ENCODE results near the gene MOV10L1. TPM values are rescaled to one million over a fixed set of nuclear protein-coding genes. Genes with fewer than 3 reads are reported as not detected.

Gene MOV10L1
- total and polyA plus RNA-seq, 9 of the 15 experiments (the other 6 are each of a cell fraction or from before 2014, with no cell fraction given) = 0.06 to 0.43 (median 0.15) TPM

GRCh38 chr22:50049299-50050195, 40.3 kb upstream of the MOV10L1 start:
- H3K9me1 ChIP-seq (ENCODE audit: control insufficient read depth, insufficient read depth, low read length) = no peaks in the 10 kb centered on the region
- H3K27ac ChIP-seq (ENCODE audit: extremely low read depth, low read depth, low read length) = no peak overlapping the region
- ATAC-seq (no peak), FAIRE-seq (no peak), DNase-seq (ENCODE audit: extremely low read depth in 1 of 4, low spot score in 3 of 4) (no peak)
- H3K4me2 ChIP-seq (ENCODE audit: insufficient read depth, low read length) = no peak overlapping the region
- CTCF ChIA-PET (ENCODE audit: low intra/inter-chr PET ratio) = no interaction called here
- H4K20me1 ChIP-seq (replicated peaks; ENCODE audit: control insufficient read depth, insufficient read depth, low read length) = no peaks in the 10 kb centered on the region
- WGBS (ENCODE audit: insufficient coverage, low coverage, missing lambda C conversion rate) = 24% methylated on average over 32 of the region's 36 CpGs
- no peaks in the 10 kb centered on the region for H3K79me2 ChIP-seq (ENCODE audit: control insufficient read depth, insufficient read depth, low read length)
- no peak overlapping the region for H3K4me3 ChIP-seq
- H3K36me3 ChIP-seq (ENCODE audit: control insufficient read depth, insufficient read depth, low read length) = no peaks in the 10 kb centered on the region
- intact Hi-C loops (cut with micrococcal nuclease) = no loop called here
- H3K9ac ChIP-seq (ENCODE audit: insufficient read depth in 1 of 2, low read depth in 2 of 2, low read length in 2 of 2) = no peak overlapping the region
- no peaks in the 10 kb centered on the region for H3K9me3 ChIP-seq (replicated peaks; ENCODE audit: control insufficient read depth, insufficient read depth, low read depth, low read length)
- POLR2A ChIA-PET = interaction anchor here (0.6 to 1.1 kb wide), 3 partner anchors 10 to 42 kb away, joined by 3 to 4 read pairs (median 3); no protein-coding TSS in a partner anchor
- no TSS peak for BruUV-seq (replicated peaks)
- peaks cover 0 to 38% of the 10 kb centered on the region in 2 experiments; a peak in 2 of 5 replicates for H3K4me1 ChIP-seq (replicated peaks in 1 of 2; ENCODE audit: control insufficient read depth in 2 of 2, insufficient read depth in 2 of 2, low read length in 2 of 2)
- in situ Hi-C loops (cut with MboI) = no loop called here
- H3K27me3 ChIP-seq (ENCODE audit: control insufficient read depth in 2 of 2, insufficient read depth in 2 of 2, low read length in 2 of 2) = peaks cover 4 to 51% of the 10 kb centered on the region in 2 experiments; a peak in 3 of 5 replicates
- H2AFZ ChIP-seq (ENCODE audit: low read depth, low read length) = no peak overlapping the region
- TF ChIP-seq POLR3G (IDR thresholded peaks at IDR 0.05; ENCODE audit: extremely low read depth, insufficient read length, insufficient replicate concordance) (no peak), ELF2 (CRISPR knock-in tag; IDR thresholded peaks at IDR 0.05) (no peak), POLR2B (IDR thresholded peaks at IDR 0.05; ENCODE audit: low read depth, partially characterized antibody) (no peak), ARID4B (CRISPR knock-in tag; IDR thresholded peaks at IDR 0.05) (no peak), KLF10 (CRISPR knock-in tag; IDR thresholded peaks at IDR 0.05) (no peak), ZNF175 (CRISPR knock-in tag; IDR thresholded peaks at IDR 0.05; ENCODE audit: low read depth) (no peak), KDM4B (IDR thresholded peaks at IDR 0.05; ENCODE audit: borderline replicate concordance in 2 of 2, low read depth in 1 of 2) (no peak), NCOA2 (IDR thresholded peaks at IDR 0.05; ENCODE audit: partially characterized antibody in 2 of 2) (no peak), ZNF239 (CRISPR knock-in tag; IDR thresholded peaks at IDR 0.05) (no peak), ZSCAN29 (IDR thresholded peaks at IDR 0.05) (no peak), ZFPM2 (CRISPR knock-in tag; IDR thresholded peaks at IDR 0.05) (no peak), ZBTB2 (IDR thresholded peaks at IDR 0.05) (no peak), ADNP (tag; IDR thresholded peaks at IDR 0.05) (no peak), ZNF699 (CRISPR knock-in tag; IDR thresholded peaks at IDR 0.05; ENCODE audit: insufficient replicate concordance) (no peak), SP1 (CRISPR knock-in tag; IDR thresholded peaks at IDR 0.05) (no peak), NEUROD1 (IDR thresholded peaks at IDR 0.05; ENCODE audit: borderline replicate concordance, low read depth, low read length, partially characterized antibody) (no peak), ZNF143 (CRISPR knock-in tag; IDR thresholded peaks at IDR 0.05) (no peak)

Data from K562 (cell line).